ENCODE data around the gene IFT27. TPM values are rescaled to one million over a fixed set of nuclear protein-coding genes. Genes with fewer than 3 reads are reported as not detected.

The IFT27 gene
- total RNA-seq, 1 experiment from 2014 or later: 8.3 TPM

- no peak overlapping the region for H3K4me3 ChIP-seq (ENCODE audit: low read depth, low read length)
- TF ChIP-seq, protein P1, sequence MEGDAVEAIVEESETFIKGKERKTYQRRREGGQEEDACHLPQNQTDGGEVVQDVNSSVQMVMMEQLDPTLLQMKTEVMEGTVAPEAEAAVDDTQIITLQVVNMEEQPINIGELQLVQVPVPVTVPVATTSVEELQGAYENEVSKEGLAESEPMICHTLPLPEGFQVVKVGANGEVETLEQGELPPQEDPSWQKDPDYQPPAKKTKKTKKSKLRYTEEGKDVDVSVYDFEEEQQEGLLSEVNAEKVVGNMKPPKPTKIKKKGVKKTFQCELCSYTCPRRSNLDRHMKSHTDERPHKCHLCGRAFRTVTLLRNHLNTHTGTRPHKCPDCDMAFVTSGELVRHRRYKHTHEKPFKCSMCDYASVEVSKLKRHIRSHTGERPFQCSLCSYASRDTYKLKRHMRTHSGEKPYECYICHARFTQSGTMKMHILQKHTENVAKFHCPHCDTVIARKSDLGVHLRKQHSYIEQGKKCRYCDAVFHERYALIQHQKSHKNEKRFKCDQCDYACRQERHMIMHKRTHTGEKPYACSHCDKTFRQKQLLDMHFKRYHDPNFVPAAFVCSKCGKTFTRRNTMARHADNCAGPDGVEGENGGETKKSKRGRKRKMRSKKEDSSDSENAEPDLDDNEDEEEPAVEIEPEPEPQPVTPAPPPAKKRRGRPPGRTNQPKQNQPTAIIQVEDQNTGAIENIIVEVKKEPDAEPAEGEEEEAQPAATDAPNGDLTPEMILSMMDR (IDR thresholded peaks at IDR 0.05; ENCODE audit: insufficient read depth in 1 of 2, low read depth in 1 of 2, low read length in 1 of 2, severe bottlenecking in 1 of 2, unreplicated experiment in 1 of 2): no peak
- no peaks in the 10 kb centered on the region for H3K27me3 ChIP-seq (replicated peaks; ENCODE audit: control insufficient read depth, insufficient read depth, low read length)
- ChIA-PET CTCF (no interaction called here), POLR2A (no interaction called here)
- Mint-ChIP-seq H3K27ac (ENCODE audit: unreplicated experiment) (no peak overlapping the region), H3K27me3 (ENCODE audit: insufficient read depth, unreplicated experiment) (peaks cover 14% of the 10 kb centered on the region), H3K4me3 (ENCODE audit: unreplicated experiment) (no peak overlapping the region), H3K9me3 (ENCODE audit: unreplicated experiment) (no peaks in the 10 kb centered on the region), H3K4me1 (ENCODE audit: low read depth, unreplicated experiment) (no peaks in the 10 kb centered on the region), H3K36me3 (ENCODE audit: insufficient read depth, unreplicated experiment) (no peaks in the 10 kb centered on the region)
- intact Hi-C loops (cut with micrococcal nuclease; ENCODE audit: unreplicated experiment): no loop called here
- H3K36me3 ChIP-seq (ENCODE audit: control insufficient read depth, insufficient read depth, low read length): no peaks in the 10 kb centered on the region
- no peaks in the 10 kb centered on the region for H3K4me1 ChIP-seq
- H3K9me3 ChIP-seq: no peaks in the 10 kb centered on the region
- DNase-seq: no peak
- BruUV-seq (replicated peaks): no TSS peak
Measured at GRCh38 chr22:36768616-36769015, 7.3 kb downstream of the IFT27 start.

DNA sequence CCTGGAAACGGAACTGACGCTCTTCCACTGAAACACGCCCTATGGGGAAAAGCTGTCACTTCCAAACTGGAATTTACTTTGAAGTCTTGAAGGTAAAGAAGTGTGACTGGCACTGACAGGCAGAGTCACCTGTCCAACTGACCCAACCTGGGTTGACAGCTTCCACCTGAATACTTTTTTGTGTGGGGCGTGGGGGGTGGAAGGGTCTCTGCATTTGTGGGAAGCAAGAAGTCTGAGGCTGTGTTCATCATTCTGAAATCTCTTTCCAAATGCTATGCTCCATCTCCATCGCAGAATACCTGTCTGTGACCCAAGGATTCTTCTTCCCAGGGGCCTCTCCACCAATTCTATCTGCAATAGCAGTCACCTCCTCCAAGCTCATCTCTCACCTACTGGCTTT, 7.8 kb downstream of the IFT27 start:
- no peaks in the 10 kb centered on the region for H3K36me3 Mint-ChIP-seq (ENCODE audit: insufficient read depth, unreplicated experiment)
- Histone ChIP-seq H3K9me3 (no peaks in the 10 kb centered on the region), H3K36me3 (ENCODE audit: control insufficient read depth, insufficient read depth, low read length) (no peaks in the 10 kb centered on the region), H3K4me1 (no peaks in the 10 kb centered on the region), H3K27me3 (replicated peaks; ENCODE audit: control insufficient read depth, insufficient read depth, low read length) (no peaks in the 10 kb centered on the region), H3K4me3 (ENCODE audit: low read depth, low read length) (no peak overlapping the region)
- no peak overlapping the region for H3K4me3 Mint-ChIP-seq (ENCODE audit: unreplicated experiment)
- no peaks in the 10 kb centered on the region for H3K4me1 Mint-ChIP-seq (ENCODE audit: low read depth, unreplicated experiment)
- no TSS peak for BruUV-seq (replicated peaks)
- no peak for DNase-seq
- POLR2A ChIA-PET: no interaction called here
- CTCF ChIA-PET: no interaction called here
- H3K9me3 Mint-ChIP-seq (ENCODE audit: unreplicated experiment): no peaks in the 10 kb centered on the region
- H3K27ac Mint-ChIP-seq (ENCODE audit: unreplicated experiment): no peak overlapping the region
- TF ChIP-seq, protein P1 (IDR thresholded peaks at IDR 0.05; ENCODE audit: insufficient read depth in 1 of 2, low read depth in 1 of 2, low read length in 1 of 2, severe bottlenecking in 1 of 2, unreplicated experiment in 1 of 2): no peak
- peaks cover 14% of the 10 kb centered on the region for H3K27me3 Mint-ChIP-seq (ENCODE audit: insufficient read depth, unreplicated experiment)
- intact Hi-C loops (cut with micrococcal nuclease; ENCODE audit: unreplicated experiment): no loop called here

DNA sequence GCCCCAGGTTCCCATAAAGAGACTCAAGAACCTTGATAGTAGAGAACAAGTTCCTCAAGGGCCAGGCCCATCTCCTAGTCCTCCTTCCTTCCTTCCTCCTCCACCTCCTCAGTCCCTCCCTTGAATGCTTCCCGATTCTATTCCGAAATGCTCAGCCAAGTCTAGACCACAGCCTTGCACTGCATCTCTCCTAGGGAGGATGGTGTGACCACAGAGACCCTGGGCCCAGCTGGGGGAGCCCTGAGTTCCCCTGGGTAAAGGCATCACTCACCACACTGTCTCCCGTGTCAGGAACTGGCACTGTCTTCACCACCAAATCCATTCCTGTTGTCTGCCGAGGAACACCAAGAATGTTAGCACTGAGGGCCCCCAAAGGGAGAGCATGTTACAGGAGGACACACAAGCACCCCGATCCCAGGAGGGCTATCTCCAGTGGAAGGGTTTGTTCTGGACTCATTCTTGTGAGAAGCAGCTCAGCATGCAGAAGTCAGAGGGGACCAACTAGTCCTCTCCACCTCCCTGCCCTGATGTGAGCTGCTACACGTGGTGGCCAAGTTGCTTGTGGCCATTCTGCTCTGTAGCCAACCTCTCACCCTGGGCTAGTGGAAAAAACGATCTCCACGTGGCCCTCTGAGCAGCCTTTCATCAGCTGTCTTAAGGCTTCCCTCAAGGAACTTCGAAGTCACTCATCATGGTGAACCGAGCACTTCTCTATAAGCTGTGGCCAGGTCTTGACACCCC, 8.7 kb downstream of the IFT27 start:
- H3K4me3 ChIP-seq (ENCODE audit: low read depth, low read length): no peak overlapping the region
- TF ChIP-seq, protein P1 (IDR thresholded peaks at IDR 0.05; ENCODE audit: insufficient read depth in 1 of 2, low read depth in 1 of 2, low read length in 1 of 2, severe bottlenecking in 1 of 2, unreplicated experiment in 1 of 2): no peak
- intact Hi-C loops (cut with micrococcal nuclease; ENCODE audit: unreplicated experiment): no loop called here
- Mint-ChIP-seq H3K4me3 (ENCODE audit: unreplicated experiment) (no peak overlapping the region), H3K9me3 (ENCODE audit: unreplicated experiment) (no peaks in the 10 kb centered on the region), H3K27ac (ENCODE audit: unreplicated experiment) (no peak overlapping the region), H3K36me3 (ENCODE audit: insufficient read depth, unreplicated experiment) (no peaks in the 10 kb centered on the region), H3K4me1 (ENCODE audit: low read depth, unreplicated experiment) (no peaks in the 10 kb centered on the region), H3K27me3 (ENCODE audit: insufficient read depth, unreplicated experiment) (peaks cover 14% of the 10 kb centered on the region)
- no TSS peak for BruUV-seq (replicated peaks)
- ChIA-PET CTCF (no interaction called here), POLR2A (no interaction called here)
- no peaks in the 10 kb centered on the region for H3K27me3 ChIP-seq (replicated peaks; ENCODE audit: control insufficient read depth, insufficient read depth, low read length)
- DNase-seq: no peak
- H3K9me3 ChIP-seq: no peaks in the 10 kb centered on the region
- no peaks in the 10 kb centered on the region for H3K36me3 ChIP-seq (ENCODE audit: control insufficient read depth, insufficient read depth, low read length)
- no peaks in the 10 kb centered on the region for H3K4me1 ChIP-seq

All from Caco-2 (cell line).